NK-92 treated with Interleukin-12 subunit alpha and Interleukin-12 subunit beta, amount 100 ng/mL, for 24 hours (cell line): ENCODE data around the gene MGST2.

Experiments
- DNase-seq: peaks from one replicate; lab custom pipeline; 2025; lab: John Stamatoyannopoulos, UW

MGST2 gene

DNA sequence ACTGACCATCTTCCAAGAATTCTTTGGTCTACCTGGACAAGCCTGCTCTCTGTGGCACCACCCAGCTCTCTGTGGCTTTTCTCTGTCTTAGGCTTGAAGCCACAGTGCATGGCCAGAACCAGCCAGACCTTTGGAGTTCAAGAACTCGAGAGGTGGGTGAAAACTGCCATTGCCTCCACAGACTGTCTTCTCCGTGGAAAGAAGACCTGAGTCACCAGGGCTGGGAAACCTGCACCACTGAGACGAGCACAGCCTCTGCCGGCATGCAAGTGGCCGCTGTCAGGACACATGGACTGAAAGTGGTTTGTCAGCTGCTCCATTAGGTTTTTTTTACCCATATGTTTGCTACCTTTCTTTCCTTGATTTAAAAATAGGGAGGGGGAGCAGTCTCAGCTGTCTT lies 74.5 kb downstream of the MGST2 start:
- DNase-seq, result no peak

DNA sequence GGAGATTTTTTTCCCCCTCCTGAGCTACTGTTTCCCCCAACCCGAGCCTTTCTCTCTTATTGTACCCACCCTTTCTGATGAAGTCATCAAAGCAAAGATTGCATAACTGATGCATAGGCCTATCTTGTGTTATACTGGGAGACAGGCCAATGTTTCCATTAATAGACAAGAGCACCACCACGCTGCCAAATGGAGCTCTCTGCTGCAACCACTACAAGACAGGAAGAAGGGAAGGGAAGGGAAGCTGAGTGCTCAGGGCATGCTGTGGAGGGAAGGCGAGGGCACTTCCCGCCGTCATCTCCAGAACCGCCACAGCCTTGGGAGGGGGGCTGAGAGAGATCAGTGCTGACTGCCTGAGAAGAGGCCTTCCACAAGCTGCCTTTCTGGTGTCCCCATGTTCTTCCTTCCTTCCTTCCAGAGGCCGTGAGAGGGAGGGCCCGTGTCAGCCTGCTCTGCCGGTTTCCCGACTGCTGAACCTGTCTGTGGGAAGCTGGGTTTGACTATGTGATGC lies 75.0 kb downstream of the MGST2 start:
- no peak for DNase-seq

DNA sequence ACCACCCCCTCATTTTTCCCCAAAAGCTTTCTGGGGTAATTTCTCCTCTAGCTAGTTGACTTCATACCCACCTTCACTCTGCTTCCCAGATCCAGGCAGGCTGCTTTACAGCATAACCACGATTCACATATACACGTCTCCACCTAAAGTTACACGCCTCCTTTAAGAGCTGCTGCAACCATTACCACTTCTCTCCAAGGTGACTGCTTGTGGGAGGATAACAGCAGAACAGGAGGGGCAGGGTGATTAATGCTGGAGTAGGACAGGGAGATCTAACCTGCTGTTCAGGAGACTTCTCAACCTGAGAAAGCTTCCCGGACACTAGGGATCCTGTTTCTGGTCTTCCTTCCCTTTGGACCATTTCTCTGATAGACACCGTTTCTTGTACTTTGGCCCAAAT lies 77.4 kb downstream of the MGST2 start:
- no peak for DNase-seq

DNA sequence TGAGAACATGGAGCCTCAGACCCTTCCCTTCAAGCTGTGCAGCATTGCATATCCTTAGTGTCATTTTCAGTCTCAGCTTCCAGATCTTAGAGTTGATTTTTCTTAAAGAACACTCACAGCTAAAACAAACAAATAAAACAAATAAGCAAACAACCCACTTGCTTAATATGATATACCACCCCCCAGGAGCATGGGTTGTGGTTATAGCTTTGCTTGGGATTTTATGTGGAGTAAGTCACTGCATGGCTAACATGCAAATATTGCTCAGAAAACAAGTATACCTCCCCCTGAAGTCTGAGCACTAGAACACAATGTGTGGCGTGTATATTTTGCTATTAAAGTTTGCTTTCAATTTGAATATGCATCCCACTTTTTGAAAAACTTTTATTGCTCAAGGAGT lies 78.6 kb downstream of the MGST2 start:
- no peak for DNase-seq

DNA sequence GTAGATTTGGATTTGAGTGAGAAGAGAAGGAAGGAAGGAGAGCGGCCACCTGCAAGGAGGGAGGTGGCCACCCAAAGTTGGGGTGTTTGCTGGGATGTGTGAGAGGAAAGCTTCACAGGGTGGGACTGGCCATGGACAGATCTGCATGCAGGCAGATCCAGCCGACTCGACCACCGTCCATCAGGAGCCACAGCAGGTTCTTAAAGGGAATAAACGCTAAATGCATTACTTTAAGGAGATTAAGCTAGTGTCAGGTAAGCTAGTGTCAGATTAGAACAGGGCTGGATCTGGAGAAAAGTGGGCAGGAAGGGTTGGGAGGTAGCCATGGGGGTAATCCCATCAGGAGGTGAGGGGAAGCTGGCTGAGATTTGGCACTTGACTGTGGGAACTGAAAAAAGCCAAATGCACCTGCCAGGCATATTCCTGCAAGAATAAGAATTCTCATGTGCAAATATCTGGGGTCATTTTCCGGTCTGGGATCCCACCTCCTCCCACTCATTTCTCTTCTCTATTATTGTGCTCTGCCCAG lies 79.6 kb downstream of the MGST2 start:
- no peak for DNase-seq

DNA sequence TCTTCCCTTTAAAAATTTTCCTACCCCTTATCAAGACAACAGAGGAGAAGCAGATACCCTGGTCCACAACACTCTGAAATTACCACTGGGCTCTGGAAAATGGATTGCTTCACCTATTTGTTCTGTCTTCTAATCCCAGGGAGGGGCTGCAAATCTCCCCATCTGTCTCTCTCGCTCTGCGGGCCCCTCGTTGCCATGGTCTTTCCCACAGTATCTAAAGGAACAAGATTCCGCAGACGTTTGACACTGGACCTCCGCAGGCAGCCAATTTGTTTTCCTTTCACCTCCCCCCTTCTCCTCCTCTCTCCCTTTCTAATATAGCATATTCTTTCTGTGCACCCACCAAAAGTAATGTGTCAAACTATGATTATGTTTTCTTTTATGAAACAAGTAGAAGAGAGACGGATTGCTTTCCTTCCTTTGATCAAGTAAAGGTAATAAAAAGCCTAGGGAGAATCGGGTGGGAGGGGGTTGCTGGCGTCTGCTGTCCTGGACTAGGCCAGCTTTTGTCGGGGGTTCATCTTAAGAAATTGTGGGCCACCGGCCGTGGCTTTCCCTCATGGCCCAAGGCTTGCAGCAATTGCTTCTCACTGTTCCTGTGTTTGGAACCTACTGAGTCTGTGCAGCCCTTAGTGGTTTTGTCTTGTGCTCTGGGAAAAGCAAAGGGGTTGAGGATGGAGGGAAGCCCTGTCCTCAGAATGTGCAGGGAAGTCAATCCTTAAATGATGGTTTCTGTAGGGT lies 81.0 kb downstream of the MGST2 start:
- no peak for DNase-seq

DNA sequence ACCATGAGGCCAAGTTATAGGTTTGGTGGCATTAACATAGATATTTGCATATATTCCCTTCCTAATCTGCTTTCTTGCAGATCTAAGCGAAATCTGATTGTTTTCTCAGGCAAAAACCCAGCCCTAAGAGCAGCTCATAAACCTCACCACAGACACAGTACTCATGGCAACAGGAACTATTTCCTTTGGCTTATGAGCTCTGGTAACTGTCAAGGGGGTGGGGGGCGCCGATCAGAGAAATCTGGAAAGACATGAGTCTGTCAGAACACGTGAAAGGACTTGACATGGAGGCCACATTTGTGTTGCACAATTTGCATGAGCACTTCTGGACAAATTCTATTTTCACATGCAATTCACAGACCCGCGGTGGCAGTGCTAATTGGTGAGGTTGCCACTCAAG lies 83.7 kb downstream of the MGST2 start:
- DNase-seq, result no peak

DNA sequence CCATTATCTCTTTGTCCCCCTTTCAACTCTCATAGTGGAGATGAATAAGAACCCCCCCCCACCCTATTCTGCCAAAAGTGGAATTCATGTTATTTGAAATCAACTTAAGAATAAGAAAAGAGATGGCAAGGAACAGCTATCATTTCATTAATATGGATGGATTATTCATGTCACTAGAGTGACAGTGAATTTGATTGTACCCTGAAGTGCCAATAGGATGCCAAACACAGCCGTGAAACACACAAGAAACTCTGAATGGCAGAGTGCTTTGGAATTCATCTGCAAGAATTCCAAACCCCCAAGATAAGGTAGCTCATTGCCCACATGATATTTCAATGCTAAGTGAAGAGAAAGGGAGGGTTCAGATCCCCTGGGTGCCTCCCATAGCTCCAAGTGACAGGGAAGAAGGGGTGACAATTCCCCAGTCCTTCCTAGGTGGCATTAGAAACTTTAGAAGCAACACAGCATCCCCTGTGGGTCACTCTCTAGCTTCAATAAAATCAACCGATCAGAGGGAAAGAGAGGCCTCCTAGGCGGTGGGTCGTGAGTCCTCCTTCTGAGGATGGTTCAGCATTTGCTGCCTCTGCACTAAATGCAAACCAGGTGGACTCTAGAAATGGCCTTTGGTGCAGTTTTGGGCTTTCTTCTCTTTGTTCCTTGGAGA lies 84.3 kb downstream of the MGST2 start:
- no peak for DNase-seq

DNA sequence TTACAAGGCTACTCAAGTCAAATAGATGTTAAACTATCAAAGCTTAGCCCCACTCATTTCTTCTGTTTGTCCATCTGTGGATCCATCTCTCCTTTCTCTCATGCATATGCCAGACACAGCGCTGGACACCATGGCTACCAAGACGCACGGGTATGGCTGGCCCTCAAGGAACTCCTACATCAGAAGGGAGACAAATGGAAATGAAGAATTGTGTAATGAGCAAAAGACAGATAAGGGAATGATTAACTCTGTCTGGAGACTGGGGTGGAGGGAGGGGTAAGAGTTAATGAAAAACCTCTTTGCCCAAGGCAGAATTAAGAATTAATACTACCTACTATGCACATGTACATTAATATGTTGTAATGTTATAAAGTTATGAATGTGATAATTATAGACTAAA lies 88.1 kb downstream of the MGST2 start:
- DNase-seq, result no peak
